Measurements from ENCODE around the gene SUMO3. TPM values are rescaled to one million over a fixed set of nuclear protein-coding genes. Genes with fewer than 3 reads are reported as not detected.

Gene SUMO3
- total RNA-seq, 2 experiments from 2014 or later = 60.3 to 85.5 TPM

- H3K36me3 ChIP-seq (ENCODE audit: insufficient read depth, low read length) = no peaks in the 10 kb centered on the region
- ChIA-PET CTCF (ENCODE audit: unreplicated experiment) (no interaction called here), POLR2A (no interaction called here)
- no peak for DNase-seq (ENCODE audit: low spot score)
- BruUV-seq (replicated peaks) = no TSS peak
- no peaks in the 10 kb centered on the region for H3K79me2 ChIP-seq (ENCODE audit: insufficient read depth, low read depth, low read length)
- no peaks in the 10 kb centered on the region for H4K20me1 ChIP-seq (ENCODE audit: insufficient read depth, low read length)
- H3K4me2 ChIP-seq (ENCODE audit: low read length) = no peak overlapping the region
- no peak overlapping the region for H3K4me3 ChIP-seq (ENCODE audit: low read depth, low read length, poor library complexity, severe bottlenecking)
- intact Hi-C loops (cut with micrococcal nuclease; ENCODE audit: unreplicated experiment) = no loop called here
- H2AFZ ChIP-seq (ENCODE audit: low read length) = no peak overlapping the region
- no peaks in the 10 kb centered on the region for H3K9me2 ChIP-seq (ENCODE audit: insufficient read depth, low read length)
- H3K9me3 ChIP-seq (ENCODE audit: low read length) = no peaks in the 10 kb centered on the region
- no peak for TF ChIP-seq EZH2phosphoT487 (IDR thresholded peaks at IDR 0.05; ENCODE audit: borderline replicate concordance, low read depth, low read length)
- TF ChIP-seq, protein P1, sequence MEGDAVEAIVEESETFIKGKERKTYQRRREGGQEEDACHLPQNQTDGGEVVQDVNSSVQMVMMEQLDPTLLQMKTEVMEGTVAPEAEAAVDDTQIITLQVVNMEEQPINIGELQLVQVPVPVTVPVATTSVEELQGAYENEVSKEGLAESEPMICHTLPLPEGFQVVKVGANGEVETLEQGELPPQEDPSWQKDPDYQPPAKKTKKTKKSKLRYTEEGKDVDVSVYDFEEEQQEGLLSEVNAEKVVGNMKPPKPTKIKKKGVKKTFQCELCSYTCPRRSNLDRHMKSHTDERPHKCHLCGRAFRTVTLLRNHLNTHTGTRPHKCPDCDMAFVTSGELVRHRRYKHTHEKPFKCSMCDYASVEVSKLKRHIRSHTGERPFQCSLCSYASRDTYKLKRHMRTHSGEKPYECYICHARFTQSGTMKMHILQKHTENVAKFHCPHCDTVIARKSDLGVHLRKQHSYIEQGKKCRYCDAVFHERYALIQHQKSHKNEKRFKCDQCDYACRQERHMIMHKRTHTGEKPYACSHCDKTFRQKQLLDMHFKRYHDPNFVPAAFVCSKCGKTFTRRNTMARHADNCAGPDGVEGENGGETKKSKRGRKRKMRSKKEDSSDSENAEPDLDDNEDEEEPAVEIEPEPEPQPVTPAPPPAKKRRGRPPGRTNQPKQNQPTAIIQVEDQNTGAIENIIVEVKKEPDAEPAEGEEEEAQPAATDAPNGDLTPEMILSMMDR (conservative IDR thresholded peaks at IDR 0.05; ENCODE audit: low read length) = no peak
- no peaks in the 10 kb centered on the region for H3K4me1 ChIP-seq (ENCODE audit: insufficient read depth, low read length, poor library complexity, severe bottlenecking)
- no peak overlapping the region for H3K27ac ChIP-seq (ENCODE audit: low read depth, low read length, poor library complexity, severe bottlenecking)
Observed at GRCh38 chr21:44758781-44759627, 58.9 kb downstream of the SUMO3 start.

DNA sequence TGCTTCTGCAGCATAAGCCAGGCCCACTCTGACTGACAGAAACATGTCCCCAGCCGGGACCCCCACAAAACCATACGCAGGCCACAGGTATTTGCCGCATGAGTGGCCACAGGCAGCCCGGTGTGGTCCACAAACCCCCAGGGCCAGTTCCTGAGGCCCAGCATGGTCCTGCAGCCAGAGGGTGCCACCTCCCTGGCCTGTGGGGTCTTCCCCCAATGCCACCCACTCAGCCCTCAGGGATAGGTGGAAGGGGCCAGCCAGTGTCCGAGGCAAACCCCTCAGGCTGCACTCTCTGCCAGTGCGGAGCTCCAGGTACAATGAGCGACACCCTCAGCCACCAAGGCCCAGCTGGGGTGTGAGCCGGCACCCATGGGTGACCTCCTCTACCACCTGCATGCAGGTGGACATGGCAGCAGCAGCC, 59.7 kb downstream of the SUMO3 start:
- H3K9me2 ChIP-seq (ENCODE audit: insufficient read depth, low read length) = no peaks in the 10 kb centered on the region
- no peaks in the 10 kb centered on the region for H3K36me3 ChIP-seq (ENCODE audit: insufficient read depth, low read length)
- H3K27ac ChIP-seq (ENCODE audit: low read depth, low read length, poor library complexity, severe bottlenecking) = no peak overlapping the region
- no peaks in the 10 kb centered on the region for H3K79me2 ChIP-seq (ENCODE audit: insufficient read depth, low read depth, low read length)
- intact Hi-C loops (cut with micrococcal nuclease; ENCODE audit: unreplicated experiment) = no loop called here
- H3K4me2 ChIP-seq (ENCODE audit: low read length) = no peak overlapping the region
- ChIA-PET CTCF (ENCODE audit: unreplicated experiment) (no interaction called here), POLR2A (no interaction called here)
- no peak overlapping the region for H2AFZ ChIP-seq (ENCODE audit: low read length)
- H3K4me3 ChIP-seq (ENCODE audit: low read depth, low read length, poor library complexity, severe bottlenecking) = no peak overlapping the region
- H3K9me3 ChIP-seq (ENCODE audit: low read length) = no peaks in the 10 kb centered on the region
- no peaks in the 10 kb centered on the region for H4K20me1 ChIP-seq (ENCODE audit: insufficient read depth, low read length)
- no peak for DNase-seq (ENCODE audit: low spot score)
- TF ChIP-seq, protein P1 (conservative IDR thresholded peaks at IDR 0.05; ENCODE audit: low read length) = no peak
- TF ChIP-seq EZH2phosphoT487 (IDR thresholded peaks at IDR 0.05; ENCODE audit: borderline replicate concordance, low read depth, low read length) = no peak
- BruUV-seq (replicated peaks) = no TSS peak
- no peaks in the 10 kb centered on the region for H3K4me1 ChIP-seq (ENCODE audit: insufficient read depth, low read length, poor library complexity, severe bottlenecking)

DNA sequence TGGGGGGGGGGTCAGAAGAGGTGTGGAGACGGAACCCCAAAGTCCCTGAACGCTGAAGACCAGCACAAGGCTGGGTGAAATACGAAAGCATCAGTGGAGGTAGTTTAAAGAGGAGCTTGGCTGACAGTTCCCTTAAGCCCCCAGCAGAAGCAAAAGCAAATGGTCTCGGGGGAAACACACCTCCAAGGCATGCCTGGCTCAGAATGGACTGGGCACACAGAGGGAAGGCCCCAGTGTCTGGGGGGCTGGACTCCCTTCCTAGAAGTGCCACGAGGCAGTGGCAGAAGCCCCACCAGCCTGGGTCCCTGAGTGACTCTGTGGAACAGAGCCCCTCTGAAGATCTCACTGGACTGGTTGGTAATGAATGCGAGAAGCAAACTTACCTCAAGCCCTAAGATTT, 60.1 kb downstream of the SUMO3 start:
- no TSS peak for BruUV-seq (replicated peaks)
- ChIA-PET CTCF (ENCODE audit: unreplicated experiment) (no interaction called here), POLR2A (no interaction called here)
- Histone ChIP-seq H3K4me2 (ENCODE audit: low read length) (no peak overlapping the region), H3K9me3 (ENCODE audit: low read length) (no peaks in the 10 kb centered on the region), H3K27ac (ENCODE audit: low read depth, low read length, poor library complexity, severe bottlenecking) (no peak overlapping the region), H4K20me1 (ENCODE audit: insufficient read depth, low read length) (no peaks in the 10 kb centered on the region), H3K36me3 (ENCODE audit: insufficient read depth, low read length) (no peaks in the 10 kb centered on the region), H3K9me2 (ENCODE audit: insufficient read depth, low read length) (no peaks in the 10 kb centered on the region), H3K4me1 (ENCODE audit: insufficient read depth, low read length, poor library complexity, severe bottlenecking) (no peaks in the 10 kb centered on the region), H2AFZ (ENCODE audit: low read length) (no peak overlapping the region), H3K4me3 (ENCODE audit: low read depth, low read length, poor library complexity, severe bottlenecking) (no peak overlapping the region), H3K79me2 (ENCODE audit: insufficient read depth, low read depth, low read length) (no peaks in the 10 kb centered on the region)
- intact Hi-C loops (cut with micrococcal nuclease; ENCODE audit: unreplicated experiment) = no loop called here
- TF ChIP-seq EZH2phosphoT487 (IDR thresholded peaks at IDR 0.05; ENCODE audit: borderline replicate concordance, low read depth, low read length) = no peak
- TF ChIP-seq, protein P1 (conservative IDR thresholded peaks at IDR 0.05; ENCODE audit: low read length) = no peak
- DNase-seq (ENCODE audit: low spot score) = no peak
